ENCODE results near the gene SIK3. TPM values are rescaled to one million over a fixed set of nuclear protein-coding genes. Genes with fewer than 3 reads are reported as not detected.

The SIK3 gene
- total and polyA plus RNA-seq, 12 donors = 9.9 to 47.3 (median 36.5) TPM

GRCh38 chr11:116825854-116826750 lies 272.1 kb downstream of the SIK3 start:
- H3K36me3 ChIP-seq = no peaks in the 10 kb centered on the region
- no peak for TF ChIP-seq CTCF (IDR thresholded peaks at IDR 0.05)
- intact Hi-C loops (cut with DNase I) = no loop called here
- no peak overlapping the region for H3K4me3 ChIP-seq
- ATAC-seq (no peak), DNase-seq (no peak)
- 77% methylated on average over 22 of the region's 22 CpGs for WGBS, 2 donors
- H3K27me3 ChIP-seq = no peaks in the 10 kb centered on the region
- H3K9me3 ChIP-seq = no peaks in the 10 kb centered on the region
- H3K27ac ChIP-seq = no peak overlapping the region
- peaks cover 0 to 3% (median 0%) of the 10 kb centered on the region in 9 donors for H3K4me1 ChIP-seq

GRCh38 chr11:116825434-116825833 lies 272.8 kb downstream of the SIK3 start:
- no peaks in the 10 kb centered on the region for H3K27me3 ChIP-seq
- intact Hi-C loops (cut with DNase I) = no loop called here
- TF ChIP-seq CTCF (IDR thresholded peaks at IDR 0.05) = no peak
- ATAC-seq (no peak), DNase-seq (no peak)
- H3K9me3 ChIP-seq = no peaks in the 10 kb centered on the region
- no peak overlapping the region for H3K27ac ChIP-seq
- WGBS, 2 donors = 76 to 77% methylated on average over 5 of the region's 5 CpGs
- no peaks in the 10 kb centered on the region for H3K36me3 ChIP-seq
- no peak overlapping the region for H3K4me3 ChIP-seq
- peaks cover 0 to 3% (median 0%) of the 10 kb centered on the region in 9 donors for H3K4me1 ChIP-seq

DNA sequence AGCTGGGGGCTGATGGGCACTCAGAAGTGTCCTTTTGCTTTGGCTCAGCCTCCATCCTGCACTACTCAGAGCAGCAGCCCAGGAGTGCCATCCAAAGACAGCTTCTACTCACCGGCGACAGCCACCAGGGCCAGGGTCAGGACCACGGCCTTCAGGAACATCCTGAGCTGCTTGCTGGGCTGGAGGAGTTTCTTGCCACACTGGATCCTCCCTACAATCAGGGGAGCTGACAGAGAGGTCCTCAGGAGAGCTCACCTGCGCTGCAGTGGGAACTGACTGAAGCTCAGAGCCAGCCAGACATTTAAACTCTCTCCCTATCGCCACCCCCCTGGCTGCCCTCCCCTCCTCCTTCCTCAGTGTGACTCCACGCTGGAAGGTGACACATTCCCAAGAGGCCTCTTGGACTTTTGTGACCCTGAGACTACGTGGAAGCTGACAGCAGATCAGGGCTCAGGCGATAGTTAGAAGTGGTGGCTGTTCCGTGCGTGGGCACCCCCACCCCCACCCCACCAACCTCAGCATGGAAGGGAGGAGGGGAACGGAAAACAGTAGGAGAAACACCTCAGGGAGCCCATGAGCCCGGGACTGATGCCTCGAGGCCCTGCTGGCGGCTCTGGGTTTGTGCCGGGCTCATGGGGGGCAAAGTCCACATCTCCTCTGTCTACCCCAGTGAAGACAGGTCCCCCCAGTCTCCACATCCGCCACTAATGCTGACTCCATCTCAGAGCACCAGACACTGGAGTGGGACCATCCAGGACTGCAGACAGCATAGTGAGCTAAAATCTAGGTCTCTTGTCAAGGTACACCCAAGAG lies 275.0 kb downstream of the SIK3 start, which contains the start of gene APOA4:
Gene APOA4 (minus strand): TSS at position 274 of the 813 bp plus-strand sequence. CDS start 113 bp downstream, at position 161.
- 70% methylated on average over 16 of the region's 16 CpGs for WGBS, 2 donors
- no peaks in the 10 kb centered on the region for H3K36me3 ChIP-seq
- ATAC-seq (no peak), DNase-seq (no peak)
- no peak within 1 kb of the TSS for H3K4me3 ChIP-seq
- intact Hi-C loops (cut with DNase I) = no loop called here
- H3K9me3 ChIP-seq = no peaks in the 10 kb centered on the region
- H3K4me1 ChIP-seq = no peaks in the 10 kb centered on the region
- TF ChIP-seq CTCF (IDR thresholded peaks at IDR 0.05) = no peak
- no peaks in the 10 kb centered on the region for H3K27me3 ChIP-seq
- H3K27ac ChIP-seq = no peak within 1 kb of the TSS

DNA sequence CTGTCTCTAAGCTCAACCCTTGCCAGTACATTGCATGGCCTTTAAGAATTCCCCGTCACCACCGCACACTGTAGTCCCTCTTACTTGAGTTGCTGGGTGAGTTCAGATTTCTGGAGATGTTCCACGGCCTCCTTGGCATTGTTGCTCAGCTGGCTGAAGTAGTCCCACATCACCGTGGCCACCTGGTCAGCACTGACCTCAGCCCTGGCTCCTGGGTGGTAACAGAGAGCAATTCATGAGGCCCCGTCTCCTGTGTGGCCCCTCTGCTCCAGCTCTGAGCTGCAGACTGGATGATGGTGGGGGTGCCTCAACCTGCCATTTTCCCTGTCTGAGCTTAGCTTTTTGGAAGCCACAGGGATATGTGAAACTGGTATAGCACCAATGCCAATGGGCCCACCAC lies 275.7 kb downstream of the SIK3 start:
- DNase-seq = no peak
- Histone ChIP-seq H3K9me3 (no peaks in the 10 kb centered on the region), H3K4me1 (no peaks in the 10 kb centered on the region), H3K36me3 (no peaks in the 10 kb centered on the region), H3K27me3 (no peaks in the 10 kb centered on the region), H3K27ac (no peak overlapping the region), H3K4me3 (no peak overlapping the region)
- intact Hi-C loops (cut with DNase I) = no loop called here
- no peak for TF ChIP-seq CTCF (IDR thresholded peaks at IDR 0.05)
- no peak for ATAC-seq
- 75 to 77% methylated on average over 5 of the region's 5 CpGs for WGBS, 2 donors
